H9 (cell line): ENCODE data around the gene SRGAP1. TPM values are rescaled to one million over a fixed set of nuclear protein-coding genes. Genes with fewer than 3 reads are reported as not detected.
A peak's percentile ranks its signal among the peaks of the same experiment; 100 is the strongest.

Experiments used
- DNase-seq: peaks from one replicate; pipeline ENCODE4 v3.0.0-alpha.2; 2017
- H2AFZ ChIP-seq: one replicate; pipeline ENCODE4 v1.6.1; 2013; ENCODE audit warnings: mild to moderate bottlenecking, low read length, control low read depth, moderate library complexity
- H2AK5ac ChIP-seq: 2 replicates; pipeline ENCODE4 v1.6.1; 2013; ENCODE audit warnings: low read length, control low read depth, mixed read lengths; ENCODE audit not compliant: insufficient read length
- H2BK120ac ChIP-seq: one replicate; pipeline ENCODE4 v1.6.1; 2013; ENCODE audit warnings: low read depth, mild to moderate bottlenecking, low read length, control low read depth, inconsistent platforms; ENCODE audit not compliant: poor library complexity, severe bottlenecking
- H2BK12ac ChIP-seq: 2 replicates; pipeline ENCODE4 v1.6.1; 2013; ENCODE audit warnings: low read length, control low read depth, mixed read lengths, low read depth; ENCODE audit not compliant: insufficient read length
- H2BK15ac ChIP-seq: 2 replicates; pipeline ENCODE4 v1.6.1; 2013; ENCODE audit warnings: low read depth, low read length, control low read depth
- H2BK20ac ChIP-seq: one replicate; pipeline ENCODE4 v1.6.1; 2013; ENCODE audit warnings: low read depth, mild to moderate bottlenecking, low read length, control low read depth, inconsistent platforms; ENCODE audit not compliant: poor library complexity, severe bottlenecking
- H2BK5ac ChIP-seq: 2 replicates; pipeline ENCODE4 v1.6.1; 2013; ENCODE audit warnings: low read length, control low read depth, mixed read lengths; ENCODE audit not compliant: insufficient read length
- H3K14ac ChIP-seq: 2 replicates; pipeline ENCODE4 v1.6.1; 2013; ENCODE audit warnings: low read length, control low read depth; ENCODE audit not compliant: insufficient read depth
- H3K18ac ChIP-seq: 2 replicates; pipeline ENCODE4 v1.6.1; 2013; ENCODE audit warnings: low read depth, mild to moderate bottlenecking, mixed read lengths, low read length, control low read depth; ENCODE audit not compliant: insufficient read length
- H3K23ac ChIP-seq: 2 replicates; pipeline ENCODE4 v1.6.1; 2013; ENCODE audit warnings: low read length, control low read depth, mixed read lengths, low read depth; ENCODE audit not compliant: insufficient read length
- H3K23me2 ChIP-seq: 2 replicates; pipeline ENCODE4 v1.6.1; 2013; ENCODE audit warnings: low read depth, mild to moderate bottlenecking, mixed read lengths, low read length, control low read depth; ENCODE audit not compliant: insufficient read length, poor library complexity, severe bottlenecking
- H3K27ac ChIP-seq: 2 replicates; pipeline ENCODE4 v1.5.1; 2013; ENCODE audit warnings: low read length, control low read depth, mixed read lengths, low read depth; ENCODE audit not compliant: insufficient read length
- H3K27me3 ChIP-seq: 2 replicates; pipeline ENCODE4 v1.6.1; 2013; ENCODE audit warnings: low read length, control low read depth, inconsistent platforms; ENCODE audit not compliant: insufficient read depth
- H3K4ac ChIP-seq: 2 replicates; pipeline ENCODE4 v1.6.1; 2013; ENCODE audit warnings: low read depth, mild to moderate bottlenecking, control low read depth, inconsistent platforms, low read length, moderate library complexity
- H3K4me1 ChIP-seq: 2 replicates; pipeline ENCODE4 v1.6.1; 2013; ENCODE audit warnings: low read length, control low read depth, inconsistent platforms; ENCODE audit not compliant: insufficient read depth
- H3K4me2 ChIP-seq: 2 replicates; pipeline ENCODE4 v1.6.1; 2013; ENCODE audit warnings: low read length, control low read depth, mixed read lengths; ENCODE audit not compliant: insufficient read length, insufficient read depth
- H3K56ac ChIP-seq: 2 replicates; pipeline ENCODE4 v1.6.1; 2013; ENCODE audit warnings: low read depth, mild to moderate bottlenecking, mixed read lengths, low read length, control low read depth; ENCODE audit not compliant: insufficient read length
- H3K79me1 ChIP-seq: 2 replicates; pipeline ENCODE4 v1.6.1; 2013; ENCODE audit warnings: low read depth, mild to moderate bottlenecking, moderate library complexity, low read length, control low read depth, inconsistent platforms; ENCODE audit not compliant: insufficient read depth, poor library complexity, severe bottlenecking
- H3K79me2 ChIP-seq: 2 replicates; pipeline ENCODE4 v1.6.1; 2013; ENCODE audit warnings: low read length, control low read depth, inconsistent platforms; ENCODE audit not compliant: insufficient read depth
- H3K9ac ChIP-seq: 2 replicates; pipeline ENCODE4 v1.6.1; 2013; ENCODE audit warnings: low read length, control low read depth, mixed read lengths; ENCODE audit not compliant: insufficient read length; ENCODE audit errors: extremely low read depth
- H3K9me3 ChIP-seq: one replicate; pipeline ENCODE4 v1.6.1; 2013; ENCODE audit warnings: low read depth, low read length, inconsistent platforms; ENCODE audit not compliant: control insufficient read depth
- H3T11ph ChIP-seq: one replicate; pipeline ENCODE4 v1.6.1; 2013; ENCODE audit warnings: mild to moderate bottlenecking, low read length, control low read depth, inconsistent platforms
- H4K20me1 ChIP-seq: one replicate; pipeline ENCODE4 v1.6.1; 2013; ENCODE audit not compliant: control insufficient read depth, insufficient read length, insufficient read depth
- H4K5ac ChIP-seq: 2 replicates; pipeline ENCODE4 v1.6.1; 2013; ENCODE audit warnings: low read depth, mild to moderate bottlenecking, mixed read lengths, low read length, control low read depth; ENCODE audit not compliant: insufficient read length
- H4K8ac ChIP-seq: replicated peaks from 2 replicates; pipeline ENCODE4 v1.6.1; 2013; ENCODE audit warnings: low read length, control low read depth, mixed read lengths, low read depth; ENCODE audit not compliant: insufficient read length
- H4K91ac ChIP-seq: 2 replicates; pipeline ENCODE4 v1.6.1; 2013; ENCODE audit warnings: low read depth, mild to moderate bottlenecking, moderate library complexity, mixed read lengths, low read length, control low read depth; ENCODE audit not compliant: insufficient read length
- H3K27ac Mint-ChIP-seq, 3 experiments: 2 replicates in 2 of 3; 3 replicates in 1 of 3; pipeline ENCODE4 v1.8.0; 2020 to 2021; ENCODE audit warnings: mixed read lengths in 3 of 3, mild to moderate bottlenecking in 1 of 3, moderate library complexity in 1 of 3
- H3K27me3 Mint-ChIP-seq: 2 replicates; pipeline ENCODE4 v1.8.0; 2021; ENCODE audit warnings: low read depth, mild to moderate bottlenecking, moderate library complexity, mixed read lengths
- H3K36me3 Mint-ChIP-seq, 3 experiments: 2 replicates in 2 of 3; 3 replicates in 1 of 3; pipeline ENCODE4 v1.8.0; 2020 to 2021; ENCODE audit warnings: low read depth in 3 of 3, mixed read lengths in 3 of 3; ENCODE audit not compliant: insufficient read depth in 1 of 3
- H3K4me1 Mint-ChIP-seq, 2 experiments: 2 replicates each; pipeline ENCODE4 v1.8.0; 2020; ENCODE audit warnings: mixed read lengths in 2 of 2
- H3K4me3 Mint-ChIP-seq, 2 experiments: 2 replicates in 1 of 2; 3 replicates in 1 of 2; pipeline ENCODE4 v1.8.0; 2020 to 2021; ENCODE audit warnings: mild to moderate bottlenecking in 2 of 2, mixed read lengths in 2 of 2, moderate library complexity in 1 of 2
- H3K9me3 Mint-ChIP-seq, 2 experiments: 2 replicates in 1 of 2; 3 replicates in 1 of 2; pipeline ENCODE4 v1.8.0; 2020; ENCODE audit warnings: mild to moderate bottlenecking in 2 of 2, mixed read lengths in 2 of 2, moderate library complexity in 1 of 2
- CTCF ChIP-seq: fragments of 200-600 bp; sonication (generic); conservative IDR thresholded peaks from 3 replicates; pipeline ENCODE4 v1.8.0; 2021; ENCODE audit warnings: antibody characterized with exemption, mild to moderate bottlenecking
- WGBS: extraction: QIAGEN DNeasy Blood & Tissue Kit; methylation state at CpG from one replicate; pipeline ENCODE4 v1.1.7; 2013; ENCODE audit warnings: missing lambda C conversion rate, low lambda C conversion rate, mixed read lengths; ENCODE audit not compliant: insufficient read length; ENCODE audit errors: extremely low coverage; 5-methylcytosine and 5-hydroxymethylcytosine counted together
- total RNA-seq: library from RNA; stranded (reverse); gene quantifications from 2 replicates; pipeline ENCODE4 v1.2.1, GENCODE V29; 2021

SRGAP1 gene
- total RNA-seq, 1 experiment from 2014 or later: 4.8 TPM

GRCh38 chr12:64193931-64194330, 349.4 kb downstream of the SRGAP1 start:
- Mint-ChIP-seq H3K9me3 (no peaks in the 10 kb centered on the region), H3K4me1 (peaks cover 0 to 3% of the 10 kb centered on the region in 2 experiments; a peak in 1 of 4 replicates), H3K4me3 (no peak overlapping the region), H3K36me3 (peaks cover 8 to 28% (median 21%) of the 10 kb centered on the region in 3 experiments; a peak in 6 of 7 replicates), H3K27me3 (no peaks in the 10 kb centered on the region), H3K27ac (no peak overlapping the region)
- Histone ChIP-seq H3K27me3 (no peaks in the 10 kb centered on the region), H2BK5ac (no peak overlapping the region), H3K18ac (no peak overlapping the region), H2BK12ac (no peak overlapping the region), H4K20me1 (no peaks in the 10 kb centered on the region), H3K79me2 (no peaks in the 10 kb centered on the region), H3K4me2 (no peak overlapping the region), H3K14ac (no peak overlapping the region), H3K9ac (no peak overlapping the region), H4K5ac (no peak overlapping the region), H3K56ac (peak overlapping the region; percentile 50), H2AFZ (no peak overlapping the region), H4K91ac (no peak overlapping the region), H4K8ac (no peak overlapping the region), H3T11ph (no peak overlapping the region), H2BK20ac (no peak overlapping the region), H2BK120ac (no peak overlapping the region), H3K9me3 (no peaks in the 10 kb centered on the region), H3K4ac (no peak overlapping the region), H3K27ac (no peak overlapping the region), H3K4me1 (no peaks in the 10 kb centered on the region; the same call in 1 of the 2 replicates), H3K79me1 (no peaks in the 10 kb centered on the region), H3K23me2 (no peaks in the 10 kb centered on the region), H3K23ac (no peak overlapping the region), H2BK15ac (peak overlapping the region; percentile 48; the same call in 1 of the 2 replicates), H2AK5ac (no peak overlapping the region)
- TF ChIP-seq CTCF: no peak
- no CpG with 5 or more reads among the region's 6 CpGs for WGBS
- DNase-seq: no peak
